NCI-H1105 (cell line): ENCODE data around the gene WDR31.
A peak's percentile ranks its signal among the peaks of the same experiment; 100 is the strongest.
"Not testable (repeated sequence)": the region's sequence is repeated elsewhere in the genome, so short reads cannot be mapped to it uniquely, and the experiment has no call there.

Source experiments
- DNase-seq: peaks from one replicate; lab custom pipeline; 2025; lab: John Stamatoyannopoulos, UW

Gene WDR31

DNA sequence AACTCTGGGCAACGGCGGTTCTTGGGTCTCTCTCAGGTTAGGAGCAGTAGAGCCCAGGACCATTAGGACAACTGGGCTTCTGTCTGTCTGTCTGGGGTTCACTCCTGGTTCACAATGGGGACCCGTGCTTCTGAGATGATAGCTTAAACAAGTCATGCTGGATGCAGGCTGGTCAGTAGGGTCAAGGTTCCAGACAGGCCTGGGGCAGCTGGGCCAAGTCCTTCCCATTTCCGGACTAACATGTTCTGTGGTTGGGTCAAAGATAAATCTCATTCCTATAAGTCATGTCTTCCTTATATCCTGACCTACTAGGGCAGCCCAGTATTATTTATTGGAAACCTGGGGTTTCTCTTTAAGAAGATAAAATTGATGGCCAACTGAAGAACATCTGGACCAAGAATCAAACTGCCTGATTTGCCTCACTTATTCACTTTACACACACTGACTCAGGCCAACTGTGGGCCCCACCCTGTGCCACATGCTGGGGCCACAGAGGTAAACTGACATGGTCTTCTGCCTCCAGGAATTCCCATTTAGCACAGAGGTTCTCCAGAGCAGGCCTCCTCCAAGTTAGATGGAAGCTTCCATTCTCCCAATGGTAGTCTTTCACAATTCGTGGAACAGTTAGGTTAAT lies 28.4 kb upstream of the WDR31 start:
- no peak for DNase-seq

DNA sequence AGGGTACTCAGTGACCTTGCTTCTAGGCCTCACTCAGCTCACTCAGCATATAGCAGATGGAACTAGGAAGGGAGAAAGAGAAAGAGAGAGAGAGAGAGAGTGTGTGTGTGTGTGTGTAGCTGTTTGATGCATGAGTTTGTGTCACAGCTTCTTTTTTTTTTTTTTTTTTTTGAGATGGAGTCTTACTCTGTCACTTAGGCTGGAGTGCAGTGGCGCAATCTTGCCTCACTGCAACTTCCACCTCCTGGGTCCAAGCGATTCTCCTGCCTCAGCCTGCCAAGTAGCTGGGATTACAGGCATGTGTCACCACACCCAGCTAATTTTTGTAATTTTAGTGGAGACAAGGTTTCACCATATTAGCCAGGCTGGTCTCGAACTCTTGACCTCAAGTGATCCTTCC lies 25.6 kb upstream of the WDR31 start:
- DNase-seq: not testable (repeated sequence)

- DNase-seq: no peak
Measured at GRCh38 chr9:113364951-113365350, 24.9 kb upstream of the WDR31 start.

DNA sequence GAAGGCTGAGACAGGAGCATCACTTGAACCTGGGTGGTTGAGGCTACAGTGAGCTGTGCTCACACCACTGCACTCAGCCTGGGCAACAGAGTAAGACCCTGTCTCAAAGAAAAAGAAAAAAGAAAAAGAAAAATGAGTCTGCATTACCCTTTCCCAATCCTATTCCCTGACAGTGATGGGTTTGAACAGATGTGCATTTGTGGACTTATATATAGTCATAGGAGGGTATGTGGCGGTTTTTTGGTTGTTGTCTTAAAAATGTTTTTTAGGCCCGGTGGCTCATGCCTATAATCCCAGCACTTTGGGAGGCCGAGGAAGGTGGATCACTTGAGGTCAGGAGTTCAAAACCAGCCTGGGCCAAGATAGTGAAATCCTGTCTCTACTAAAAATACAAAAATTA lies 23.3 kb upstream of the WDR31 start:
- DNase-seq: no peak

- DNase-seq: no peak
Measured at GRCh38 chr9:113361304-113362018, 21.4 kb upstream of the WDR31 start.

DNA sequence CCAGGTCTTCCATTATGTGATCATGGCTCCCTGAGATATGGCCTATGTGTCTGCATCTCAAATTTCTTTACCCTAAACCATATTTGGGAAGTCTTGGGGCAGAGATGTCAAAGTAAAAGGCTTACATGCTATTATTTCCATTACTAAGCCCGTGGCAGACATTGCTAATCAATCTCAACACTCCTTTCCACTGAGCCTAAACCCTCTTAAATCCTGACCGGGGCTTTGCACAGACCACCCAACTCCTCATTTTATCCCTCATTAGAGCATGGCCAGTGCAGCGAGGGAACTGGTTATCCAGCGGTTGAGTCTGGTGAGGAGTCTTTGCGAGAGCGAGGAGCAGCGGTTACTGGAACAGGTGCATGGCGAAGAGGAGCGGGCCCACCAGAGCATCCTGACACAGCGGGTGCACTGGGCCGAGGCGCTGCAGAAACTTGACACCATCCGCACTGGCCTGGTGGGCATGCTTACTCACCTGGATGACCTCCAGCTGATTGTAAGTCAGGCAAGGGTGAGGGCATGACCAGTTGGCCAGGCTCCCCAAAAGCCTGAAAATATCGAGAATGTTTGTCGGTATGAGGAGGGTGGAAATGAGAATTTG lies 20.3 kb upstream of the WDR31 start:
- DNase-seq: no peak

GRCh38 chr9:113359385-113359784 lies 19.3 kb upstream of the WDR31 start:
- DNase-seq: no peak

GRCh38 chr9:113356686-113357292 lies 16.7 kb upstream of the WDR31 start:
- no peak for DNase-seq

- DNase-seq: no peak
Measured at GRCh38 chr9:113355040-113355596, 15.0 kb upstream of the WDR31 start.

DNA sequence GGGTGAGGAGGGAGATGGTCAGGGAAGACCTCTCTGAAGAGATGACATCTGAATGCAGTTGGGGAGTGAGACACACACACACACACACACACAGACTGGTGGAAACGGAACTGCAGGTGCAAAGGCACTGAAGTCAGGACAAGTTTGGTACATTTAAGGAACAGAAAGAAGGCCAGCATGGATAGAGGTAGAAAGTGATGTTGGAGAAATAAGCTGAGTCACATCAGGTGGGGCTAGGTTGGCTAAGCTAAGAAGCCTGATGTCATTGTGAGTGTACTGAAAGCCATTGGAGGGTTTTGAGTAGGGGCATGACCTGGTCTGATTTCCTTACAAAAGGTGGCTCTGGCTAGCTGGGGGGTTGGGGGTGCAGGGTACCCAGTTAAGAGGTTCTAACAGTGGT lies 12.3 kb upstream of the WDR31 start:
- no peak for DNase-seq

DNA sequence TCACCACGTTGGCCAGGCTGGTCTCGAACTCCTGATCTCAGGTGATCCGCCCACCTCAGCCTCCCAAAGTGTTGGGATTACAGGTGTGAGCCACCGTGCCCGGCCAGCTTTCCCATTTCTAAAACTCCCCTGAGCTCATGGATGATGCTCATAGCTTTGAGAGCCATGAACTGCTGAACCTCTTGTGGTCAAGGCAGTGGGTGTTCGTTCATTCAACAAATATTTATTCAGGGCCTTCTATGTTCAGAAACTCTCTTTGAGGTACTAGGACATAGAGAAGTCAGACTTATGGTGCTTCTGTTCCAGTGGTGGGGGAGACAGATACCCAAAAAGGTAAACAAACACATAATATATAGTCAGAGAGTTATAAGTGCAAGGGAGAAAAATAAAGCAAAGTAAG lies 11.9 kb upstream of the WDR31 start:
- no peak for DNase-seq

- no peak for DNase-seq
Measured at GRCh38 chr9:113350937-113351336, 10.9 kb upstream of the WDR31 start.

DNA sequence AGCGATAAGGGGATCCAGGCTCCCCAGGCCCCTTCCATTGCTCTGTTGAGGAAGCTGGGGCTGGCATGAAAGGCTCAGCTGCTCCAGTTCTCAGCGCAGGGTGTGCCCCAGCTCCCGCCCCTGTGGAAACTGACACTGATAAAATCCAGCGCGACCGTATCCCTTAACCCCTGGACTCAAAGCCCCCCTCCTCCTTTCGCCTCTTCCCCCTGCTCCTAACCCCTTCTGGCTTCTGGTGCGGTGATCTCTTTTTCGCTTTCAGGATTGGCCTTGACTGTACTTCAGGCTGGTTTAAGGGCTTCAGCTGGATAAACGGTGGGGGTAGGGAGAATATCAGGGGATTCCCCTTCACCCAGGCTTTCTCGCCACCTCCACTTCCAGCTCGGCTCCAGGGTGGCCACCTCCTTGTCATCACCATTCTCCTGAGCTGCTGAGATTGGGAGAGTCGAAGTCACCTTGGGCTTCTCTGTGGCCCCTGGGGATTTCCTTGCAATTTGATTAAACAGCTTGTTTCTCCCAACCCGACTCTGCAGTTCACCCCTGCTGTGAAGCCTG lies 10.1 kb upstream of the WDR31 start:
- DNase-seq: no peak

DNA sequence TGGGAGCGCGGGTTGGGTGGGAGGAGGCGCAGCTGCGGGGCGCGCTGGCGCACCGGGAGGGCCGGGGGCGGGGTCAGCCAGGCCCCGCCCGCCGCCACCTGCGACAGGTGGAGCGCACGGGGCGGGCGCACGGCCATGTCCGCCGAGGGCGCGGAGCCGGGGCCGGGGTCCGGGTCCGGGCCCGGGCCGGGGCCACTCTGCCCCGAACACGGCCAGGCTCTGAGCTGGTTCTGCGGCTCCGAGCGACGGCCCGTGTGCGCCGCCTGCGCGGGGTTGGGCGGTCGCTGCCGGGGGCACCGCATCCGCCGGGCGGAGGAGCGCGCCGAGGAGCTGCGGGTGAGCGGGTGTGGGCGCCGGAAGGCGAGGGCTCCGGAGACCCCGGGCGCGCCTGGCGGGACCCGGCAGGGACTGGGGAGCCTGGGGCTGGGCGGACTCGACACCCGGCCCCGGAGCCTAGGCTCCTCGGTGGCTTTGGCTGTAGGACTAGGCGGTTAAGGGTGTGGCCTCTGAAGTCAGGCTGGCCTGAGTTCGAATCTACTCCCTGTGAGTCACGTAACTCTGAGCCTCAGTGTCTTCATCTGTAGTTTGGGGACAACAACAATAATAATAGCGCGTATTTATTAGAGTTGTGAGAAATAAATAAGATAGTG lies 9.5 kb upstream of the WDR31 start, which contains the start of gene BSPRY:
BSPRY (plus strand) TSS at position 97 of the 650 bp plus-strand sequence; CDS start at position 136, 39 bp downstream.
- no peak for DNase-seq

DNA sequence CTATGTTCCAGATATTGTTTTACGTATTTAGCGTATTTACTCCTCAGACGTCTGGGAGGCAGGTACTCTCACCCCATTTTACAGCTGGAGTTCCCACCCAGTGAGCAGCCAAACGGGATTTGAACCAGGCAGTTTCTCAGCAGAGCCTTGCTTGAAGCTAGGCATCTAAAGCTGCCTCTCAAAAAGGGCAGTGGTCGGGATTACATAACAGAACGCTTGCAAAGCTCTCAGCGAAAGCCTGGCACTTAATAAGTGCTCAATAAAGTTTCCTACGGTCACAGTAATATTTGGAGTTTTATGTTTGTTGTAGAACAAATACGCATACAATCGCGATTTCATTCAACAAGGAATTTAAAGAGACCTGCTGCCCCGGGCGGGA lies 9.0 kb upstream of the WDR31 start:
- no peak for DNase-seq

GRCh38 chr9:113348437-113348836 lies 8.4 kb upstream of the WDR31 start:
- DNase-seq: no peak

- DNase-seq: no peak
Measured at GRCh38 chr9:113345671-113346070, 5.6 kb upstream of the WDR31 start.

- DNase-seq: no peak
Measured at GRCh38 chr9:113345190-113345589, 5.1 kb upstream of the WDR31 start.

GRCh38 chr9:113343732-113344231 lies 3.7 kb upstream of the WDR31 start:
- DNase-seq: peak; percentile 78

DNA sequence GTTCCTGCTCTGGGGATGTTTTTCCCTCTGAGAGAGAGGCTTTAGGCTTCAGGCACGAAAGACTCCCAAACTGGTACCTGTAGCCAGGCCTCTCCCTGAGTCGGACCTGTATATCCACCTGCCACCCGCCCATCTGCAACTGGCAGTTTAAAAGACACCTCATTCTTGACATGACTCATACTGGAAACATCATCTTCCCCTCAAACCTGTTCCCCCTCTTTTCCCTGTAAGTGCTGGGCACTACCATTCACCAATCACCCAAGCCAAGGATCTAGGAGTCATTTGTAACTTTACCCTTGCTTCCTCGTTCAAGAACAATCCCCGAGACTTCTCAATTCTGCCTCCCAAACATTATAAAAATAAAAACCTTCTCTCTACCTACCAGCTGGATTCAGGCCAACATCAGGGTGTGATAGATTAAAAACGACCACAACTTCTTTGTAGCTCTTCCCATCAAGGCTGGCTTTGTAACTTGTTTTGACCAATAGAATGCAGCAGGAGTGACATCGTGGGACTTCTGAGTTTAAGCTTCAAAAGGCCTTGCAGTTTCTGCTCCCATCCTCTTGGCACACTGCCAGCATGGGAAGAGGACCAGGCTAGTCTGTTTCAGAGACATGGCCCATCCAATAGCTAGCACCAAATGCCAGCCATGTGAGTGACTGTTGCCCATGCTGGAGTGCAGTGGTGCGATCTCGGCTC lies 1.8 kb upstream of the WDR31 start:
- no peak for DNase-seq

- DNase-seq: no peak
Measured at GRCh38 chr9:113337714-113338113, 2.4 kb downstream of the WDR31 start.
